ENCODE data around the gene NPIPA1.
A peak's percentile ranks its signal among the peaks of the same experiment; 100 is the strongest.
"Not testable (repeated sequence)": the region's sequence is repeated elsewhere in the genome, so short reads cannot be mapped to it uniquely, and the experiment has no call there.

NPIPA1 gene

GRCh38 chr16:14978281-14978680, 41.0 kb downstream of the NPIPA1 start:
- DNase-seq (ENCODE audit: low read depth); H3K4me3 ChIP-seq (replicated peaks; ENCODE audit: low read depth, low read length): not testable (repeated sequence)

GRCh38 chr16:14978908-14979307, 41.7 kb downstream of the NPIPA1 start:
- DNase-seq (ENCODE audit: low read depth), result not testable (repeated sequence)

GRCh38 chr16:14981234-14981633, 44.0 kb downstream of the NPIPA1 start:
- DNase-seq (ENCODE audit: low read depth), result not testable (repeated sequence)

More at GRCh38 chr16:14978908-14979307, 41.7 kb downstream of the NPIPA1 start:
- H3K4me3 ChIP-seq (replicated peaks; ENCODE audit: low read depth, low read length), result not testable (repeated sequence)

GRCh38 chr16:14982521-14982920, 45.3 kb downstream of the NPIPA1 start:
- not testable (repeated sequence) for H3K4me3 ChIP-seq (replicated peaks; ENCODE audit: low read depth, low read length); DNase-seq (ENCODE audit: low read depth)

More at GRCh38 chr16:14981234-14981633, 44.0 kb downstream of the NPIPA1 start:
- H3K4me3 ChIP-seq (replicated peaks; ENCODE audit: low read depth, low read length), result not testable (repeated sequence)

GRCh38 chr16:14988092-14988491, 50.8 kb downstream of the NPIPA1 start:
- not testable (repeated sequence) for DNase-seq (ENCODE audit: low read depth); H3K4me3 ChIP-seq (replicated peaks; ENCODE audit: low read depth, low read length)

- not testable (repeated sequence) for DNase-seq (ENCODE audit: low read depth); H3K4me3 ChIP-seq (replicated peaks; ENCODE audit: low read depth, low read length)
These were observed 51.5 kb downstream of the NPIPA1 start for GRCh38 chr16:14988661-14989191.

GRCh38 chr16:14989291-14990281, 52.3 kb downstream of the NPIPA1 start:
- H3K4me3 ChIP-seq (replicated peaks; ENCODE audit: low read depth, low read length); DNase-seq (ENCODE audit: low read depth): not testable (repeated sequence)

- not testable (repeated sequence) for DNase-seq (ENCODE audit: low read depth)
These were observed 56.3 kb downstream of the NPIPA1 start for GRCh38 chr16:14993277-14994151.

GRCh38 chr16:14996702-14997101, 59.5 kb downstream of the NPIPA1 start:
- peak; percentile 13 for DNase-seq (ENCODE audit: low read depth)
- H3K4me3 ChIP-seq (replicated peaks; ENCODE audit: low read depth, low read length), result not testable (repeated sequence)

More at GRCh38 chr16:14993277-14994151, 56.3 kb downstream of the NPIPA1 start:
- H3K4me3 ChIP-seq (replicated peaks; ENCODE audit: low read depth, low read length), result not testable (repeated sequence)

GRCh38 chr16:14998300-14998699, 61.1 kb downstream of the NPIPA1 start:
- DNase-seq (ENCODE audit: low read depth); H3K4me3 ChIP-seq (replicated peaks; ENCODE audit: low read depth, low read length): not testable (repeated sequence)

GRCh38 chr16:14999845-15000244, 62.6 kb downstream of the NPIPA1 start:
- DNase-seq (ENCODE audit: low read depth); H3K4me3 ChIP-seq (replicated peaks; ENCODE audit: low read depth, low read length): not testable (repeated sequence)

Measured in fibroblast of pulmonary artery (primary cell).